Measurements from ENCODE around the gene TMEM9.
"Not testable (repeated sequence)": the region's sequence is repeated elsewhere in the genome, so short reads cannot be mapped to it uniquely, and the experiment has no call there.

TMEM9 gene

GRCh38 chr1:201172999-201173610, 18.8 kb upstream of the TMEM9 start:
- H3K4me3 ChIP-seq (ENCODE audit: low read depth in 1 of 2, low read length in 2 of 2): no peak overlapping the region
- no peak overlapping the region for H3K27ac ChIP-seq (ENCODE audit: low read length)
- no peaks in the 10 kb centered on the region for H3K27me3 ChIP-seq (ENCODE audit: low read depth, low read length)
- no peaks in the 10 kb centered on the region for H3K9me3 ChIP-seq (ENCODE audit: control insufficient read depth in 1 of 2, low read length in 2 of 2)
- H3K4me1 ChIP-seq (ENCODE audit: control insufficient read depth in 1 of 2, insufficient read depth in 2 of 2, low read length in 2 of 2): peaks cover 0 to 6% of the 10 kb centered on the region in 2 donors
- no peaks in the 10 kb centered on the region for H3K36me3 ChIP-seq (ENCODE audit: control insufficient read depth in 1 of 2, insufficient read depth in 2 of 2, low read length in 2 of 2)

- Histone ChIP-seq H3K4me3 (ENCODE audit: low read depth in 1 of 2, low read length in 2 of 2) (no peak overlapping the region), H3K4me1 (ENCODE audit: control insufficient read depth in 1 of 2, insufficient read depth in 2 of 2, low read length in 2 of 2) (peaks cover 0 to 6% of the 10 kb centered on the region in 2 donors), H3K27me3 (ENCODE audit: low read depth, low read length) (no peaks in the 10 kb centered on the region), H3K36me3 (ENCODE audit: control insufficient read depth in 1 of 2, insufficient read depth in 2 of 2, low read length in 2 of 2) (no peaks in the 10 kb centered on the region), H3K9me3 (ENCODE audit: control insufficient read depth in 1 of 2, low read length in 2 of 2) (no peaks in the 10 kb centered on the region), H3K27ac (ENCODE audit: low read length) (no peak overlapping the region)
Measured at GRCh38 chr1:201172326-201172725, 18.1 kb upstream of the TMEM9 start.

- H3K27me3 ChIP-seq (ENCODE audit: low read depth, low read length): no peaks in the 10 kb centered on the region
- H3K27ac ChIP-seq (ENCODE audit: low read length): peak overlapping the region; percentile 79
- peaks cover 0 to 6% of the 10 kb centered on the region in 2 donors for H3K4me1 ChIP-seq (ENCODE audit: control insufficient read depth in 1 of 2, insufficient read depth in 2 of 2, low read length in 2 of 2)
- H3K9me3 ChIP-seq (ENCODE audit: control insufficient read depth in 1 of 2, low read length in 2 of 2): no peaks in the 10 kb centered on the region
- no peaks in the 10 kb centered on the region for H3K36me3 ChIP-seq (ENCODE audit: control insufficient read depth in 1 of 2, insufficient read depth in 2 of 2, low read length in 2 of 2)
- H3K4me3 ChIP-seq (ENCODE audit: low read depth in 1 of 2, low read length in 2 of 2): peak overlapping the region; percentile 65 to 66
Measured at GRCh38 chr1:201171063-201172036, 17.1 kb upstream of the TMEM9 start.

- Histone ChIP-seq H3K4me3 (ENCODE audit: low read depth in 1 of 2, low read length in 2 of 2) (peak overlapping the region; percentile 65 to 66), H3K4me1 (ENCODE audit: control insufficient read depth in 1 of 2, insufficient read depth in 2 of 2, low read length in 2 of 2) (peaks cover 0 to 6% of the 10 kb centered on the region in 2 donors), H3K36me3 (ENCODE audit: control insufficient read depth in 1 of 2, insufficient read depth in 2 of 2, low read length in 2 of 2) (no peaks in the 10 kb centered on the region), H3K9me3 (ENCODE audit: control insufficient read depth in 1 of 2, low read length in 2 of 2) (no peaks in the 10 kb centered on the region), H3K27me3 (ENCODE audit: low read depth, low read length) (no peaks in the 10 kb centered on the region), H3K27ac (ENCODE audit: low read length) (peak overlapping the region; percentile 79)
Measured at GRCh38 chr1:201170533-201171062, 16.3 kb upstream of the TMEM9 start.

GRCh38 chr1:201169971-201170532, 15.8 kb upstream of the TMEM9 start:
- no peaks in the 10 kb centered on the region for H3K36me3 ChIP-seq (ENCODE audit: control insufficient read depth in 1 of 2, insufficient read depth in 2 of 2, low read length in 2 of 2)
- H3K27ac ChIP-seq (ENCODE audit: low read length): peak overlapping the region; percentile 57
- H3K9me3 ChIP-seq (ENCODE audit: control insufficient read depth in 1 of 2, low read length in 2 of 2): no peaks in the 10 kb centered on the region
- H3K4me1 ChIP-seq (ENCODE audit: control insufficient read depth in 1 of 2, insufficient read depth in 2 of 2, low read length in 2 of 2): peaks cover 0 to 6% of the 10 kb centered on the region in 2 donors
- peak overlapping the region; percentile 45 to 66 for H3K4me3 ChIP-seq (ENCODE audit: low read depth in 1 of 2, low read length in 2 of 2)
- no peaks in the 10 kb centered on the region for H3K27me3 ChIP-seq (ENCODE audit: low read depth, low read length)

- no peaks in the 10 kb centered on the region for H3K27me3 ChIP-seq (ENCODE audit: low read depth, low read length)
- no peaks in the 10 kb centered on the region for H3K9me3 ChIP-seq (ENCODE audit: control insufficient read depth in 1 of 2, low read length in 2 of 2)
- no peak overlapping the region for H3K4me3 ChIP-seq (ENCODE audit: low read depth in 1 of 2, low read length in 2 of 2)
- H3K36me3 ChIP-seq (ENCODE audit: control insufficient read depth in 1 of 2, insufficient read depth in 2 of 2, low read length in 2 of 2): no peaks in the 10 kb centered on the region
- no peak overlapping the region for H3K27ac ChIP-seq (ENCODE audit: low read length)
- H3K4me1 ChIP-seq (ENCODE audit: control insufficient read depth in 1 of 2, insufficient read depth in 2 of 2, low read length in 2 of 2): peaks cover 0 to 6% of the 10 kb centered on the region in 2 donors
Measured at GRCh38 chr1:201169203-201169602, 14.9 kb upstream of the TMEM9 start.

- H3K36me3 ChIP-seq (ENCODE audit: control insufficient read depth in 1 of 2, insufficient read depth in 2 of 2, low read length in 2 of 2): no peaks in the 10 kb centered on the region
- no peak overlapping the region for H3K4me3 ChIP-seq (ENCODE audit: low read depth in 1 of 2, low read length in 2 of 2)
- no peaks in the 10 kb centered on the region for H3K9me3 ChIP-seq (ENCODE audit: control insufficient read depth in 1 of 2, low read length in 2 of 2)
- H3K27ac ChIP-seq (ENCODE audit: low read length): no peak overlapping the region
- no peaks in the 10 kb centered on the region for H3K27me3 ChIP-seq (ENCODE audit: low read depth, low read length)
- H3K4me1 ChIP-seq (ENCODE audit: control insufficient read depth in 1 of 2, insufficient read depth in 2 of 2, low read length in 2 of 2): peaks cover 0 to 6% of the 10 kb centered on the region in 2 donors
Measured at GRCh38 chr1:201167041-201167991, 13.0 kb upstream of the TMEM9 start.

- Histone ChIP-seq H3K27me3 (ENCODE audit: low read depth, low read length) (no peaks in the 10 kb centered on the region), H3K4me3 (ENCODE audit: low read depth in 1 of 2, low read length in 2 of 2) (no peak overlapping the region), H3K36me3 (ENCODE audit: control insufficient read depth in 1 of 2, insufficient read depth in 2 of 2, low read length in 2 of 2) (no peaks in the 10 kb centered on the region)
Measured at GRCh38 chr1:201164645-201165044, 10.4 kb upstream of the TMEM9 start.

GRCh38 chr1:201163707-201164106, 9.4 kb upstream of the TMEM9 start:
- no peaks in the 10 kb centered on the region for H3K36me3 ChIP-seq (ENCODE audit: control insufficient read depth in 1 of 2, insufficient read depth in 2 of 2, low read length in 2 of 2)
- no peak overlapping the region for H3K27ac ChIP-seq (ENCODE audit: low read length)
- no peaks in the 10 kb centered on the region for H3K4me1 ChIP-seq (ENCODE audit: control insufficient read depth in 1 of 2, insufficient read depth in 2 of 2, low read length in 2 of 2)
- no peaks in the 10 kb centered on the region for H3K27me3 ChIP-seq (ENCODE audit: low read depth, low read length)
- H3K4me3 ChIP-seq (ENCODE audit: low read depth in 1 of 2, low read length in 2 of 2): no peak overlapping the region
- H3K9me3 ChIP-seq (ENCODE audit: control insufficient read depth in 1 of 2, low read length in 2 of 2): no peaks in the 10 kb centered on the region

More at GRCh38 chr1:201164645-201165044, 10.4 kb upstream of the TMEM9 start:
- Histone ChIP-seq H3K4me1 (ENCODE audit: control insufficient read depth in 1 of 2, insufficient read depth in 2 of 2, low read length in 2 of 2) (no peaks in the 10 kb centered on the region), H3K9me3 (ENCODE audit: control insufficient read depth in 1 of 2, low read length in 2 of 2) (no peaks in the 10 kb centered on the region), H3K27ac (ENCODE audit: low read length) (no peak overlapping the region)

- H3K36me3 ChIP-seq (ENCODE audit: control insufficient read depth in 1 of 2, insufficient read depth in 2 of 2, low read length in 2 of 2); H3K4me3 ChIP-seq (ENCODE audit: low read depth in 1 of 2, low read length in 2 of 2); H3K4me1 ChIP-seq (ENCODE audit: control insufficient read depth in 1 of 2, insufficient read depth in 2 of 2, low read length in 2 of 2); H3K27ac ChIP-seq (ENCODE audit: low read length); H3K27me3 ChIP-seq (ENCODE audit: low read depth, low read length); H3K9me3 ChIP-seq (ENCODE audit: control insufficient read depth in 1 of 2, low read length in 2 of 2): not testable (repeated sequence)
Measured at GRCh38 chr1:201163036-201163435, 8.8 kb upstream of the TMEM9 start.
